ENCODE data around the gene SYNCRIP. TPM values are rescaled to one million over a fixed set of nuclear protein-coding genes. Genes with fewer than 3 reads are reported as not detected.

SYNCRIP gene
- total and polyA plus RNA-seq, 2 of the 13 experiments (the other 11 are each of a cell fraction or from before 2014, with no cell fraction given) = 8.1 to 112 TPM

DNA sequence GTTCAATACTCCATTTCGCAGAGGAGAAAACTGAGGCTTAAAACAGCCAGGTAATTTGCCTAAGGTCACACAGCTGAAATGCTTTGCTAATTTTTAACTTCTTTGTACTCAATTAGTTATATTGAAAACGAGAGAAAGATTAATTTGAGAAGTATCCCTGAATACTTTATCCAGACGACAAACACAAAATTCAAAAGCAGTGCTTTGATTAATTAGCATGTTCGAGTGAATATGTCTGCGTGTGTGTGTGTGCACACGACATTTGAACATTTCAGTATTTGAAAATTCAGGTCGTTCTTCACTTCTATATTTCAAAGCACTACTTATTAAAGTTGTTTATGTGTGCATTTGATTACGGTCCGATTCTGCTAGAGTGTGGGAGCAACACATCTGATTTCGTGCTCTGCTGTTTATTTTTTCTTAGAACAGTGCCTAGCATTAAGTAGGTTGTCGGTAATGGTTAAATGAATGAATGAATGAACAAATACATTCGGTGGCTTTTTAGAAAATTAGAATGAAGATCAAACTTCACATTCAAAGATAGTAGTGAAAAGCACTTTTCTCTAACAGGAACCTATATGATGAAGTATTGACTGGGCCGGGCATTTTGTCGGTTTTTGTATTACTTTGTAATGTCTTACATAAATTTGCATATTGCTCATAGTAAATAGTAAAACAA lies 36.9 kb upstream of the SYNCRIP start (continued):
- TF ChIP-seq ZNF318 (CRISPR knock-in tag; IDR thresholded peaks at IDR 0.05) = no peak
- TF ChIP-seq, protein P1, sequence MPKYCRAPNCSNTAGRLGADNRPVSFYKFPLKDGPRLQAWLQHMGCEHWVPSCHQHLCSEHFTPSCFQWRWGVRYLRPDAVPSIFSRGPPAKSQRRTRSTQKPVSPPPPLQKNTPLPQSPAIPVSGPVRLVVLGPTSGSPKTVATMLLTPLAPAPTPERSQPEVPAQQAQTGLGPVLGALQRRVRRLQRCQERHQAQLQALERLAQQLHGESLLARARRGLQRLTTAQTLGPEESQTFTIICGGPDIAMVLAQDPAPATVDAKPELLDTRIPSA (CRISPR knock-in tag; IDR thresholded peaks at IDR 0.05; ENCODE audit: borderline replicate concordance) = no peak
- no peak for TF ChIP-seq ZFP90 (CRISPR knock-in tag; IDR thresholded peaks at IDR 0.05; ENCODE audit: borderline replicate concordance)
- TF ChIP-seq RCOR2 (CRISPR knock-in tag; IDR thresholded peaks at IDR 0.05) = peak; percentile 61; the same call in 1 of the 2 replicates
- TF ChIP-seq NCOR1 (IDR thresholded peaks at IDR 0.05; ENCODE audit: borderline replicate concordance, low read length) = no peak
- no peak for TF ChIP-seq NBN (conservative IDR thresholded peaks at IDR 0.05)
- TF ChIP-seq ZNF629 (CRISPR knock-in tag; conservative IDR thresholded peaks at IDR 0.05) = peak; percentile 99
- no peak for TF ChIP-seq MEF2D (CRISPR knock-in tag; IDR thresholded peaks at IDR 0.05)
- TF ChIP-seq XBP1 (CRISPR knock-in tag; IDR thresholded peaks at IDR 0.05) = 0 out of 2 replicates have a peak, but pooled peaks have one; percentile 4
- 0 out of 2 replicates have a peak, but pooled peaks have one; percentile 93 for TF ChIP-seq ZMYM3 (CRISPR knock-in tag; IDR thresholded peaks at IDR 0.05)
- TF ChIP-seq SRY (CRISPR knock-in tag; IDR thresholded peaks at IDR 0.05) = no peak
- TF ChIP-seq KLF12 (CRISPR knock-in tag; IDR thresholded peaks at IDR 0.05; ENCODE audit: borderline replicate concordance) = no peak
- peak; percentile 36 for TF ChIP-seq ASH2L (IDR thresholded peaks at IDR 0.05; ENCODE audit: insufficient read length, low read depth, low read length)
- TF ChIP-seq MBNL3 (CRISPR knock-in tag; conservative IDR thresholded peaks at IDR 0.05) = no peak
- TF ChIP-seq NFIC (IDR thresholded peaks at IDR 0.05; ENCODE audit: low read length) = peak; percentile 40; the same call in 1 of the 2 replicates
- no peak for TF ChIP-seq ZBTB25 (CRISPR knock-in tag; IDR thresholded peaks at IDR 0.05)
- no peak for TF ChIP-seq SOX6 (IDR thresholded peaks at IDR 0.05)
- no peak for TF ChIP-seq SOX6 (CRISPR knock-in tag; IDR thresholded peaks at IDR 0.05)
- TF ChIP-seq ZNF652 (CRISPR knock-in tag; IDR thresholded peaks at IDR 0.05; ENCODE audit: borderline replicate concordance, low read depth) = peak; percentile 61
- TF ChIP-seq ZNF556 (CRISPR knock-in tag; IDR thresholded peaks at IDR 0.05; ENCODE audit: borderline replicate concordance) = no peak
- TF ChIP-seq IKZF4 (CRISPR knock-in tag; IDR thresholded peaks at IDR 0.05; ENCODE audit: borderline replicate concordance, low read depth, not compliant biosample characterization) = no peak
- no peak for TF ChIP-seq ZNF572 (CRISPR knock-in tag; IDR thresholded peaks at IDR 0.05)

Data from HepG2 (cell line).